Measurements from ENCODE around the gene HSPA13.
A peak's percentile ranks its signal among the peaks of the same experiment; 100 is the strongest.

DNA sequence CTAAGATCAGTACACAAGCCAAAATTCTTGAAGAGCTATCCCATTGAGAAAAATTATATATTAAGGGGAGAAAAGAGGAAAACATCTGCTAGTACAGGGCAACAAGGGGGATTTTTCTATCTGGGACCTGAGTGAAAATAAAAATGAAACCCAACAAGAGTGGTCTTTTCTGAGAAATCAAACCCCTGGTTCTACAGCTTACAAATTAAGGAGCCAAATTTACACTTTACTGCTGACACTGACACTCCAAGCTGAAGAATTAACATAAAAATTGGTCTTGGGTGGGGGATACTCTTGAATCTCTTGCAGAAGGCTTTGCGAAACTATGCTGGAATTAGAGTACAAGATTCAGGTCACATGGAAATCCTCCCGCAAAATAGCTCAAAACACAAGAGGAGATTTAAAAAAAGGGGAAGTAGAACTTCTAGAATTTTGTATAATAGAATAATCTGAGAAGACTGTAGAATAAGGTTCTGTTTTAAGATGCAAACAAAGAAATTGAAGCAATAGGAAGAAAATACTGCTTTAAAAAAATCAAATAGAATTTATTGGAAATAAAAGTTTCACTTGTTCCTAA is 32.1 kb upstream of the HSPA13 start:
- TF ChIP-seq TARDBP (IDR thresholded peaks at IDR 0.05; ENCODE audit: borderline replicate concordance) (no peak), NRF1 (conservative IDR thresholded peaks at IDR 0.05; ENCODE audit: low read depth, low read length) (no peak), POLR2AphosphoS2 (IDR thresholded peaks at IDR 0.05; ENCODE audit: low read depth, low read length) (no peak), EZH2 (IDR thresholded peaks at IDR 0.05; ENCODE audit: borderline replicate concordance, control insufficient read depth, low read depth, low read length) (no peak), SIX5 (IDR thresholded peaks at IDR 0.05; ENCODE audit: low read depth, low read length, severe bottlenecking) (no peak), CTCF (IDR thresholded peaks at IDR 0.05 in 2 of 3, conservative IDR thresholded peaks at IDR 0.05 in 1 of 3; ENCODE audit: control insufficient read depth in 2 of 3, extremely low read depth in 1 of 3, insufficient read depth in 1 of 3, low read depth in 3 of 3, low read length in 3 of 3) (no peak), SIN3A (IDR thresholded peaks at IDR 0.05; ENCODE audit: low read depth, low read length) (no peak), ZBTB40 (IDR thresholded peaks at IDR 0.05; ENCODE audit: borderline replicate concordance) (no peak), KDM1A (IDR thresholded peaks at IDR 0.05; ENCODE audit: borderline replicate concordance) (no peak), HDGF (IDR thresholded peaks at IDR 0.05) (no peak), RFX5 (IDR thresholded peaks at IDR 0.05; ENCODE audit: low read depth, low read length) (no peak), SREBF1 (IDR thresholded peaks at IDR 0.05; ENCODE audit: low read length) (no peak), MTA2 (IDR thresholded peaks at IDR 0.05; ENCODE audit: low read depth) (peak; percentile 54; the same call in 1 of the 2 replicates)
- TF ChIP-seq, protein P1, sequence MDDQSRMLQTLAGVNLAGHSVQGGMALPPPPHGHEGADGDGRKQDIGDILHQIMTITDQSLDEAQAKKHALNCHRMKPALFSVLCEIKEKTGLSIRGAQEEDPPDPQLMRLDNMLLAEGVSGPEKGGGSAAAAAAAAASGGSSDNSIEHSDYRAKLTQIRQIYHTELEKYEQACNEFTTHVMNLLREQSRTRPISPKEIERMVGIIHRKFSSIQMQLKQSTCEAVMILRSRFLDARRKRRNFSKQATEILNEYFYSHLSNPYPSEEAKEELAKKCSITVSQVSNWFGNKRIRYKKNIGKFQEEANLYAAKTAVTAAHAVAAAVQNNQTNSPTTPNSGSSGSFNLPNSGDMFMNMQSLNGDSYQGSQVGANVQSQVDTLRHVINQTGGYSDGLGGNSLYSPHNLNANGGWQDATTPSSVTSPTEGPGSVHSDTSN (IDR thresholded peaks at IDR 0.05; ENCODE audit: insufficient replicate concordance, low read depth, low read length) = no peak

Data from GM12878 (cell line).